H9 (cell line): Measurements from ENCODE around the gene TENM4. TPM values are rescaled to one million over a fixed set of nuclear protein-coding genes. Genes with fewer than 3 reads are reported as not detected.

Experiments
- DNase-seq: peaks from one replicate; pipeline ENCODE4 v3.0.0-alpha.2; 2017
- H2AFZ ChIP-seq: one replicate; pipeline ENCODE4 v1.6.1; 2013; ENCODE audit warnings: mild to moderate bottlenecking, low read length, control low read depth, moderate library complexity
- H2AK5ac ChIP-seq: 2 replicates; pipeline ENCODE4 v1.6.1; 2013; ENCODE audit warnings: low read length, control low read depth, mixed read lengths; ENCODE audit not compliant: insufficient read length
- H2BK120ac ChIP-seq: one replicate; pipeline ENCODE4 v1.6.1; 2013; ENCODE audit warnings: low read depth, mild to moderate bottlenecking, low read length, control low read depth, inconsistent platforms; ENCODE audit not compliant: poor library complexity, severe bottlenecking
- H2BK12ac ChIP-seq: 2 replicates; pipeline ENCODE4 v1.6.1; 2013; ENCODE audit warnings: low read length, control low read depth, mixed read lengths, low read depth; ENCODE audit not compliant: insufficient read length
- H2BK15ac ChIP-seq: 2 replicates; pipeline ENCODE4 v1.6.1; 2013; ENCODE audit warnings: low read depth, low read length, control low read depth
- H2BK20ac ChIP-seq: one replicate; pipeline ENCODE4 v1.6.1; 2013; ENCODE audit warnings: low read depth, mild to moderate bottlenecking, low read length, control low read depth, inconsistent platforms; ENCODE audit not compliant: poor library complexity, severe bottlenecking
- H2BK5ac ChIP-seq: 2 replicates; pipeline ENCODE4 v1.6.1; 2013; ENCODE audit warnings: low read length, control low read depth, mixed read lengths; ENCODE audit not compliant: insufficient read length
- H3K14ac ChIP-seq: 2 replicates; pipeline ENCODE4 v1.6.1; 2013; ENCODE audit warnings: low read length, control low read depth; ENCODE audit not compliant: insufficient read depth
- H3K18ac ChIP-seq: 2 replicates; pipeline ENCODE4 v1.6.1; 2013; ENCODE audit warnings: low read depth, mild to moderate bottlenecking, mixed read lengths, low read length, control low read depth; ENCODE audit not compliant: insufficient read length
- H3K23ac ChIP-seq: 2 replicates; pipeline ENCODE4 v1.6.1; 2013; ENCODE audit warnings: low read length, control low read depth, mixed read lengths, low read depth; ENCODE audit not compliant: insufficient read length
- H3K23me2 ChIP-seq: 2 replicates; pipeline ENCODE4 v1.6.1; 2013; ENCODE audit warnings: low read depth, mild to moderate bottlenecking, mixed read lengths, low read length, control low read depth; ENCODE audit not compliant: insufficient read length, poor library complexity, severe bottlenecking
- H3K27ac ChIP-seq: 2 replicates; pipeline ENCODE4 v1.5.1; 2013; ENCODE audit warnings: low read length, control low read depth, mixed read lengths, low read depth; ENCODE audit not compliant: insufficient read length
- H3K27me3 ChIP-seq: 2 replicates; pipeline ENCODE4 v1.6.1; 2013; ENCODE audit warnings: low read length, control low read depth, inconsistent platforms; ENCODE audit not compliant: insufficient read depth
- H3K4ac ChIP-seq: 2 replicates; pipeline ENCODE4 v1.6.1; 2013; ENCODE audit warnings: low read depth, mild to moderate bottlenecking, control low read depth, inconsistent platforms, low read length, moderate library complexity
- H3K4me1 ChIP-seq: 2 replicates; pipeline ENCODE4 v1.6.1; 2013; ENCODE audit warnings: low read length, control low read depth, inconsistent platforms; ENCODE audit not compliant: insufficient read depth
- H3K4me2 ChIP-seq: 2 replicates; pipeline ENCODE4 v1.6.1; 2013; ENCODE audit warnings: low read length, control low read depth, mixed read lengths; ENCODE audit not compliant: insufficient read length, insufficient read depth
- H3K56ac ChIP-seq: 2 replicates; pipeline ENCODE4 v1.6.1; 2013; ENCODE audit warnings: low read depth, mild to moderate bottlenecking, mixed read lengths, low read length, control low read depth; ENCODE audit not compliant: insufficient read length
- H3K79me1 ChIP-seq: 2 replicates; pipeline ENCODE4 v1.6.1; 2013; ENCODE audit warnings: low read depth, mild to moderate bottlenecking, moderate library complexity, low read length, control low read depth, inconsistent platforms; ENCODE audit not compliant: insufficient read depth, poor library complexity, severe bottlenecking
- H3K79me2 ChIP-seq: 2 replicates; pipeline ENCODE4 v1.6.1; 2013; ENCODE audit warnings: low read length, control low read depth, inconsistent platforms; ENCODE audit not compliant: insufficient read depth
- H3K9ac ChIP-seq: 2 replicates; pipeline ENCODE4 v1.6.1; 2013; ENCODE audit warnings: low read length, control low read depth, mixed read lengths; ENCODE audit not compliant: insufficient read length; ENCODE audit errors: extremely low read depth
- H3K9me3 ChIP-seq: one replicate; pipeline ENCODE4 v1.6.1; 2013; ENCODE audit warnings: low read depth, low read length, inconsistent platforms; ENCODE audit not compliant: control insufficient read depth
- H3T11ph ChIP-seq: one replicate; pipeline ENCODE4 v1.6.1; 2013; ENCODE audit warnings: mild to moderate bottlenecking, low read length, control low read depth, inconsistent platforms
- H4K20me1 ChIP-seq: one replicate; pipeline ENCODE4 v1.6.1; 2013; ENCODE audit not compliant: control insufficient read depth, insufficient read length, insufficient read depth
- H4K5ac ChIP-seq: 2 replicates; pipeline ENCODE4 v1.6.1; 2013; ENCODE audit warnings: low read depth, mild to moderate bottlenecking, mixed read lengths, low read length, control low read depth; ENCODE audit not compliant: insufficient read length
- H4K8ac ChIP-seq: replicated peaks from 2 replicates; pipeline ENCODE4 v1.6.1; 2013; ENCODE audit warnings: low read length, control low read depth, mixed read lengths, low read depth; ENCODE audit not compliant: insufficient read length
- H4K91ac ChIP-seq: 2 replicates; pipeline ENCODE4 v1.6.1; 2013; ENCODE audit warnings: low read depth, mild to moderate bottlenecking, moderate library complexity, mixed read lengths, low read length, control low read depth; ENCODE audit not compliant: insufficient read length
- H3K27ac Mint-ChIP-seq, 3 experiments: 2 replicates in 2 of 3; 3 replicates in 1 of 3; pipeline ENCODE4 v1.8.0; 2020 to 2021; ENCODE audit warnings: mixed read lengths in 3 of 3, mild to moderate bottlenecking in 1 of 3, moderate library complexity in 1 of 3
- H3K27me3 Mint-ChIP-seq: 2 replicates; pipeline ENCODE4 v1.8.0; 2021; ENCODE audit warnings: low read depth, mild to moderate bottlenecking, moderate library complexity, mixed read lengths
- H3K36me3 Mint-ChIP-seq, 3 experiments: 2 replicates in 2 of 3; 3 replicates in 1 of 3; pipeline ENCODE4 v1.8.0; 2020 to 2021; ENCODE audit warnings: low read depth in 3 of 3, mixed read lengths in 3 of 3; ENCODE audit not compliant: insufficient read depth in 1 of 3
- H3K4me1 Mint-ChIP-seq, 2 experiments: 2 replicates each; pipeline ENCODE4 v1.8.0; 2020; ENCODE audit warnings: mixed read lengths in 2 of 2
- H3K4me3 Mint-ChIP-seq, 2 experiments: 2 replicates in 1 of 2; 3 replicates in 1 of 2; pipeline ENCODE4 v1.8.0; 2020 to 2021; ENCODE audit warnings: mild to moderate bottlenecking in 2 of 2, mixed read lengths in 2 of 2, moderate library complexity in 1 of 2
- H3K9me3 Mint-ChIP-seq, 2 experiments: 2 replicates in 1 of 2; 3 replicates in 1 of 2; pipeline ENCODE4 v1.8.0; 2020; ENCODE audit warnings: mild to moderate bottlenecking in 2 of 2, mixed read lengths in 2 of 2, moderate library complexity in 1 of 2
- WGBS: extraction: QIAGEN DNeasy Blood & Tissue Kit; methylation state at CpG from one replicate; pipeline ENCODE4 v1.1.7; 2013; ENCODE audit warnings: missing lambda C conversion rate, low lambda C conversion rate, mixed read lengths; ENCODE audit not compliant: insufficient read length; ENCODE audit errors: extremely low coverage; 5-methylcytosine and 5-hydroxymethylcytosine counted together
- total RNA-seq: library from RNA; stranded (reverse); gene quantifications from 2 replicates; pipeline ENCODE4 v1.2.1, GENCODE V29; 2021
- TF ChIP-seq, protein P1 (sequence below): fragments of 200-600 bp; sonication (generic); conservative IDR thresholded peaks from 3 replicates; pipeline ENCODE4 v1.8.0; 2021; ENCODE audit warnings: antibody characterized with exemption, mild to moderate bottlenecking

TENM4 gene
- total RNA-seq, 1 experiment from 2014 or later = 4.6 TPM

DNA sequence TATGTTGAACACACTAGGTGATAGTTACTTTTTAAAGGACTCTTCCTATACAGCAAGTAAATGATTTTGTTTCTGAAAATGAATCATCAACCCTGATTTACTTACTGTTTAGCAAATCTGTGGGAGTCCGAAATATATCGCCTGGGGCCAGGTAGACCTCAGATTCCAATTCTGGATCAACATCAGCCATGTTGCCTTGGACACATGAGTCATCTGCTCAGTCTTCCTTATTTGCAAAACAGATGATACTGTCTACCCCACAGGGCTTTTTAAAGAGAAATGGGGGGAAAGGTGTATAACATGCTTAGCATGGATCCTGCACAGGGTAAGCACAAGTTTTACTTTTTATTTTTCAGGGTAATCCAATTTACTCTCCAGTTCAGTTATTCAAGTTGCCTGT lies 324.2 kb downstream of the TENM4 start:
- Histone ChIP-seq H3K18ac (no peak overlapping the region), H4K5ac (no peak overlapping the region), H3K27ac (no peak overlapping the region), H3K79me1 (no peaks in the 10 kb centered on the region), H3T11ph (no peak overlapping the region), H2BK20ac (no peak overlapping the region), H4K8ac (no peak overlapping the region), H3K23me2 (no peaks in the 10 kb centered on the region), H2BK5ac (no peak overlapping the region), H3K9me3 (no peaks in the 10 kb centered on the region), H3K79me2 (no peaks in the 10 kb centered on the region), H3K4me1 (peaks cover 2% of the 10 kb centered on the region; the same call in 1 of the 2 replicates), H2BK120ac (no peak overlapping the region), H2AK5ac (no peak overlapping the region), H4K20me1 (no peaks in the 10 kb centered on the region), H2BK12ac (no peak overlapping the region), H3K56ac (no peak overlapping the region), H3K23ac (no peak overlapping the region), H3K4ac (no peak overlapping the region), H3K14ac (no peak overlapping the region), H2AFZ (no peak overlapping the region), H2BK15ac (no peak overlapping the region), H3K27me3 (no peaks in the 10 kb centered on the region), H3K9ac (no peak overlapping the region), H4K91ac (no peak overlapping the region), H3K4me2 (no peak overlapping the region)
- Mint-ChIP-seq H3K27ac (no peak overlapping the region), H3K4me3 (no peak overlapping the region), H3K36me3 (no peaks in the 10 kb centered on the region), H3K4me1 (peaks cover 5 to 15% of the 10 kb centered on the region in 2 experiments), H3K27me3 (no peaks in the 10 kb centered on the region), H3K9me3 (no peaks in the 10 kb centered on the region; a peak in 1 of 5 replicates)
- DNase-seq = no peak
- no CpG with 5 or more reads among the region's 2 CpGs for WGBS
- TF ChIP-seq, protein P1, sequence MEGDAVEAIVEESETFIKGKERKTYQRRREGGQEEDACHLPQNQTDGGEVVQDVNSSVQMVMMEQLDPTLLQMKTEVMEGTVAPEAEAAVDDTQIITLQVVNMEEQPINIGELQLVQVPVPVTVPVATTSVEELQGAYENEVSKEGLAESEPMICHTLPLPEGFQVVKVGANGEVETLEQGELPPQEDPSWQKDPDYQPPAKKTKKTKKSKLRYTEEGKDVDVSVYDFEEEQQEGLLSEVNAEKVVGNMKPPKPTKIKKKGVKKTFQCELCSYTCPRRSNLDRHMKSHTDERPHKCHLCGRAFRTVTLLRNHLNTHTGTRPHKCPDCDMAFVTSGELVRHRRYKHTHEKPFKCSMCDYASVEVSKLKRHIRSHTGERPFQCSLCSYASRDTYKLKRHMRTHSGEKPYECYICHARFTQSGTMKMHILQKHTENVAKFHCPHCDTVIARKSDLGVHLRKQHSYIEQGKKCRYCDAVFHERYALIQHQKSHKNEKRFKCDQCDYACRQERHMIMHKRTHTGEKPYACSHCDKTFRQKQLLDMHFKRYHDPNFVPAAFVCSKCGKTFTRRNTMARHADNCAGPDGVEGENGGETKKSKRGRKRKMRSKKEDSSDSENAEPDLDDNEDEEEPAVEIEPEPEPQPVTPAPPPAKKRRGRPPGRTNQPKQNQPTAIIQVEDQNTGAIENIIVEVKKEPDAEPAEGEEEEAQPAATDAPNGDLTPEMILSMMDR = no peak
